Left lung (tissue), 10 donors: ENCODE data around the gene TMEM126B. TPM values are rescaled to one million over a fixed set of nuclear protein-coding genes. Genes with fewer than 3 reads are reported as not detected.
A peak's percentile ranks its signal among the peaks of the same experiment; 100 is the strongest.

Source experiments
- ATAC-seq: fragments of 200-7000 bp; cut with Tn5 transposase; one replicate; pipeline ENCODE4 v1.9.1; 2020; ENCODE audit warnings: moderate library complexity
- DNase-seq, 4 donors: peaks; one replicate each; pipeline ENCODE4 v3.0.0-alpha.2; 2013 to 2020
- H3K27ac ChIP-seq, 2 donors: fragments of 200-600 bp; sonication (generic) in 1 of 2; one replicate each; pipeline versions ENCODE4 v1.5.0 to v1.8.0; 2020 to 2021
- H3K27me3 ChIP-seq, 2 donors: fragments of 200-600 bp; sonication (generic) in 1 of 2; one replicate each; pipeline versions ENCODE4 v1.5.0 to v1.8.0; 2020 to 2021
- H3K36me3 ChIP-seq, 2 donors: fragments of 200-600 bp; sonication (generic) in 1 of 2; one replicate each; pipeline versions ENCODE4 v1.5.0 to v1.8.0; 2020 to 2021
- H3K4me1 ChIP-seq, 2 donors: fragments of 200-600 bp; one replicate each; pipeline ENCODE4 v1.8.0; 2021
- H3K4me3 ChIP-seq, 2 donors: fragments of 200-600 bp; sonication (generic) in 1 of 2; one replicate each; pipeline versions ENCODE4 v1.5.0 to v1.8.0; 2020 to 2021; ENCODE audit warnings: mild to moderate bottlenecking in 1 of 2
- H3K9me3 ChIP-seq, 2 donors: fragments of 200-600 bp; sonication (generic) in 1 of 2; one replicate each; pipeline versions ENCODE4 v1.5.0 to v1.8.0; 2020 to 2021
- intact Hi-C, 2 donors: fragments of 100-400 bp; cut with DNase I; formaldehyde crosslinking; loops; one replicate each; pipeline versions ENCODE4 v1.11.2 to v1.14.2; 2022
- polyA plus RNA-seq, 6 donors: library from polyadenylated mRNA; unstranded; fragments of 120-200 nt; gene quantifications; one replicate each; pipeline ENCODE4 v1.2.1, GENCODE V29; 2013; ENCODE audit not compliant: insufficient read length in 6 of 6
- total RNA-seq, 2 donors: library from RNA; stranded (reverse); fragmentation: NEBNext Ultra II Directional; extraction: Animal tissue kit (Norgen Biotek cat#: 25700); gene quantifications; one replicate each; pipeline ENCODE4 v1.2.1, GENCODE V29; 2021
- TF ChIP-seq, protein P1 (sequence below), 2 donors: fragments of 200-600 bp; sonication (generic) in 1 of 2; IDR thresholded peaks; one replicate each; pipeline versions ENCODE4 v1.5.0 to v1.8.0; 2021; ENCODE audit warnings: antibody characterized with exemption in 2 of 2
- donor health status: DM: no; HTN: yes; CAD: no.
- donor health status: DM: no; HTN: no; CAD: no.

TMEM126B gene
- total and polyA plus RNA-seq, 8 donors: 50.8 to 61.3 (median 56.6) TPM

GRCh38 chr11:85590848-85591483 is 37.4 kb upstream of the TMEM126B start:
- TF ChIP-seq, protein P1, sequence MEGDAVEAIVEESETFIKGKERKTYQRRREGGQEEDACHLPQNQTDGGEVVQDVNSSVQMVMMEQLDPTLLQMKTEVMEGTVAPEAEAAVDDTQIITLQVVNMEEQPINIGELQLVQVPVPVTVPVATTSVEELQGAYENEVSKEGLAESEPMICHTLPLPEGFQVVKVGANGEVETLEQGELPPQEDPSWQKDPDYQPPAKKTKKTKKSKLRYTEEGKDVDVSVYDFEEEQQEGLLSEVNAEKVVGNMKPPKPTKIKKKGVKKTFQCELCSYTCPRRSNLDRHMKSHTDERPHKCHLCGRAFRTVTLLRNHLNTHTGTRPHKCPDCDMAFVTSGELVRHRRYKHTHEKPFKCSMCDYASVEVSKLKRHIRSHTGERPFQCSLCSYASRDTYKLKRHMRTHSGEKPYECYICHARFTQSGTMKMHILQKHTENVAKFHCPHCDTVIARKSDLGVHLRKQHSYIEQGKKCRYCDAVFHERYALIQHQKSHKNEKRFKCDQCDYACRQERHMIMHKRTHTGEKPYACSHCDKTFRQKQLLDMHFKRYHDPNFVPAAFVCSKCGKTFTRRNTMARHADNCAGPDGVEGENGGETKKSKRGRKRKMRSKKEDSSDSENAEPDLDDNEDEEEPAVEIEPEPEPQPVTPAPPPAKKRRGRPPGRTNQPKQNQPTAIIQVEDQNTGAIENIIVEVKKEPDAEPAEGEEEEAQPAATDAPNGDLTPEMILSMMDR (IDR thresholded peaks at IDR 0.05): no peak
- no peak overlapping the region for H3K4me3 ChIP-seq
- H3K36me3 ChIP-seq: no peaks in the 10 kb centered on the region
- intact Hi-C loops: no loop called here
- DNase-seq: peak in 2 of 4 donors; percentile 36 to 37
- no peaks in the 10 kb centered on the region for H3K27me3 ChIP-seq
- no peak overlapping the region for H3K27ac ChIP-seq
- no peaks in the 10 kb centered on the region for H3K4me1 ChIP-seq
- no peaks in the 10 kb centered on the region for H3K9me3 ChIP-seq
- peak; percentile 47 for ATAC-seq

GRCh38 chr11:85595285-85595884 is 33.0 kb upstream of the TMEM126B start:
- intact Hi-C loops: no loop called here
- peak; percentile 85 for ATAC-seq
- H3K27me3 ChIP-seq: no peaks in the 10 kb centered on the region
- no peaks in the 10 kb centered on the region for H3K4me1 ChIP-seq
- no peaks in the 10 kb centered on the region for H3K36me3 ChIP-seq
- peak in 1 of 4 donors; percentile 59 for DNase-seq
- no peaks in the 10 kb centered on the region for H3K9me3 ChIP-seq
- H3K27ac ChIP-seq: no peak overlapping the region
- no peak overlapping the region for H3K4me3 ChIP-seq
- TF ChIP-seq, protein P1 (IDR thresholded peaks at IDR 0.05): peak; percentile 34 to 44

DNA sequence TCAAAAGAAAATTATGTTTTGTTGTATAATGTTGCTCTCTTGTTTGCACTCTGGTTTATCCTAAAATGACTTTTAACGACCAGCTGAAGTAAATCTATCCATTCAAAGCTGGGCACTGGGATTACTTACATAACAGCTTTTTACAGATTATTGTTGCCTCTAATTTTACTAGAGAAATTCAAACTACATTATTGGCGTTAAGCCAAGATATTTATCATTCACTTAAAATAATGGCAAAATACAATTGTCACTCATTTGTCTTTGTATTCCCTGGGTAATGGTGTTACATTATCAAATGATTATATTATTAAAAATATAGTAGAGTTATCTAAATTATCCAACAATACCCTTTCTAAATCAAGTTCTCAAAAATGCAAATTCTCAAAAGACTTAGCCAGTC is 31.5 kb upstream of the TMEM126B start:
- TF ChIP-seq, protein P1 (IDR thresholded peaks at IDR 0.05): no peak
- no peaks in the 10 kb centered on the region for H3K4me1 ChIP-seq
- H3K27ac ChIP-seq: no peak overlapping the region
- intact Hi-C loops: no loop called here
- no peaks in the 10 kb centered on the region for H3K27me3 ChIP-seq
- no peaks in the 10 kb centered on the region for H3K36me3 ChIP-seq
- H3K4me3 ChIP-seq: no peak overlapping the region
- no peaks in the 10 kb centered on the region for H3K9me3 ChIP-seq
- DNase-seq (no peak), ATAC-seq (no peak)

DNA sequence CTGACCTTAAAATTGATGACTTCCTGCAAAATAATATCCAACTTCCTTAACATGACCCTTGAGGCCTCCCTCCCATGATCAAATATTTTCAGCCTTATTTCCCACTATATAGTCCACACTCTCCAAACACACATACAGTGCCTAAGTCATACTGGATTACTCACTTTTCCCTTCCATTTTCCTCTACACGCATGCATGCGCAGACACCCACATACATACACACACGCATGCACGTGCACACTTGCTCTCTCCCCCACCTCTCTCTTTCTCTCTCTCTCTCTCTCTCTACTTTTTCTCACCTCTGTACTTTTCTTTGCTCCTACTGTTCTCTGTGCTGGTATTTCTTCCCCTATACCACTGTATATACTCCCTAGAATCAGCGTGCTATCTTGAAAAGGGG is 29.3 kb upstream of the TMEM126B start:
- Histone ChIP-seq H3K4me1 (no peaks in the 10 kb centered on the region), H3K27ac (no peak overlapping the region), H3K27me3 (no peaks in the 10 kb centered on the region), H3K36me3 (no peaks in the 10 kb centered on the region), H3K4me3 (no peak overlapping the region), H3K9me3 (no peaks in the 10 kb centered on the region)
- TF ChIP-seq, protein P1 (IDR thresholded peaks at IDR 0.05): no peak
- no peak for ATAC-seq
- DNase-seq: no peak
- intact Hi-C loops: no loop called here

GRCh38 chr11:85602526-85603213 is 25.7 kb upstream of the TMEM126B start:
- DNase-seq (no peak), ATAC-seq (no peak)
- H3K4me3 ChIP-seq: no peak overlapping the region
- no peaks in the 10 kb centered on the region for H3K36me3 ChIP-seq
- H3K27ac ChIP-seq: no peak overlapping the region
- H3K9me3 ChIP-seq: no peaks in the 10 kb centered on the region
- intact Hi-C loops: no loop called here
- H3K27me3 ChIP-seq: no peaks in the 10 kb centered on the region
- TF ChIP-seq, protein P1 (IDR thresholded peaks at IDR 0.05): no peak
- H3K4me1 ChIP-seq: no peaks in the 10 kb centered on the region
